Loucy (cell line): ENCODE data around the gene CFAP65.

Experiments
- H2AFZ ChIP-seq: fragments of 200-600 bp; sonication (generic); 2 replicates; pipeline ENCODE4 v1.6.0; 2016; ENCODE audit warnings: antibody characterized with exemption, mild to moderate bottlenecking, low read length, moderate library complexity
- H3F3A ChIP-seq: fragments of 200-600 bp; 2 replicates; pipeline ENCODE4 v1.6.0; 2016; ENCODE audit warnings: antibody characterized with exemption, low read depth, mild to moderate bottlenecking
- H3K27me3 ChIP-seq: fragments of 200-600 bp; sonication (generic); 2 replicates; pipeline ENCODE4 v1.6.1; 2014; ENCODE audit warnings: low read length, mild to moderate bottlenecking; ENCODE audit not compliant: insufficient read depth, poor library complexity, severe bottlenecking
- H3K36me3 ChIP-seq: fragments of 200-600 bp; sonication (generic); 2 replicates; pipeline ENCODE4 v1.6.1; 2016; ENCODE audit warnings: low read length; ENCODE audit not compliant: insufficient read depth
- H3K4me1 ChIP-seq: fragments of 200-600 bp; sonication (generic); 2 replicates; pipeline ENCODE4 v1.5.1; 2014; ENCODE audit warnings: low read length, mild to moderate bottlenecking; ENCODE audit not compliant: insufficient read depth, poor library complexity, severe bottlenecking
- H3K4me2 ChIP-seq: fragments of 200-600 bp; sonication (generic); 2 replicates; pipeline ENCODE4 v1.6.0; 2014; ENCODE audit warnings: antibody characterized with exemption, low read length, low read depth, mild to moderate bottlenecking; ENCODE audit not compliant: poor library complexity, severe bottlenecking
- H3K4me3 ChIP-seq: fragments of 200-600 bp; sonication (generic); 2 replicates; pipeline ENCODE4 v1.5.1; 2014; ENCODE audit warnings: low read length, mild to moderate bottlenecking, mixed read lengths; ENCODE audit not compliant: poor library complexity, severe bottlenecking
- H3K79me2 ChIP-seq: fragments of 200-600 bp; sonication (generic); 2 replicates; pipeline ENCODE4 v1.6.1; 2014; ENCODE audit warnings: low read length; ENCODE audit not compliant: insufficient read depth
- H3K9ac ChIP-seq: fragments of 200-600 bp; sonication (generic); 2 replicates; pipeline ENCODE4 v1.6.0; 2014; ENCODE audit warnings: mild to moderate bottlenecking, low read depth, low read length, moderate library complexity; ENCODE audit not compliant: poor library complexity, severe bottlenecking
- H3K9me2 ChIP-seq: fragments of 200-600 bp; sonication (generic); replicated peaks from 2 replicates; pipeline ENCODE4 v1.6.1; 2016; ENCODE audit warnings: low read depth, low read length, mixed read lengths
- H3K9me3 ChIP-seq: fragments of 200-600 bp; sonication (generic); 2 replicates; pipeline ENCODE4 v1.6.1; 2014; ENCODE audit warnings: mild to moderate bottlenecking, antibody characterized with exemption, low read length, low read depth; ENCODE audit not compliant: insufficient read depth
- H4K20me1 ChIP-seq: fragments of 200-600 bp; sonication (generic); 2 replicates; pipeline ENCODE4 v1.6.0; 2014; ENCODE audit warnings: antibody characterized with exemption, low read length, mild to moderate bottlenecking; ENCODE audit not compliant: insufficient read depth, poor library complexity, severe bottlenecking
- EZH2phosphoT487 ChIP-seq: fragments of 200-600 bp; IDR thresholded peaks from 2 replicates; pipeline ENCODE4 v1.6.1; 2018; ENCODE audit warnings: antibody characterized with exemption, mild to moderate bottlenecking, moderate library complexity, borderline replicate concordance
- TF ChIP-seq, protein P1 (sequence below): fragments of 200-600 bp; sonication (generic); conservative IDR thresholded peaks from 2 replicates; pipeline ENCODE4 v1.5.1; 2014; ENCODE audit warnings: mild to moderate bottlenecking, antibody characterized with exemption, low read length

The CFAP65 gene

DNA sequence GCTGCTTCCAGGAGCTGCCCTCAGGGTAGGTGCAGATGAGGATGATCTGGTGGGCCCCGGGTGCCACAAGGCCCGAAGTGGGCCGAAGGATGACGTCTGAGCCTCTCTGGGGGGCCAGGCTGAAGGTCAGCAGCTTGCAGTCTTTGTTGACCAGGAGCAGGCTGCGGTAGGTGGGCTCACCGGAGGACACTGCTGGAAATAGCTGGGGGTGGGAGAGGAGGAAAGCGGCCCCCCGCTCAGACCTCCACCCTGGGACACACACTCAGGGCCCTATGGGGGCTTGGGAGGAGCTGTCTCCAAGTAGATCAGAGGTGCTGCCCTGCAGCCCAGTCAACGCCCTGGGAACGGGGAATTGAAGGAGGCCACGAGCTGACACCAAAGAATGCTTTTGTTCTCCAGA is 17.3 kb downstream of the CFAP65 start:
- Histone ChIP-seq H3K9me3 (no peaks in the 10 kb centered on the region), H3K4me3 (no peak overlapping the region), H3F3A (no peaks in the 10 kb centered on the region), H3K9me2 (no peaks in the 10 kb centered on the region), H2AFZ (no peak overlapping the region), H3K79me2 (no peaks in the 10 kb centered on the region), H3K4me1 (no peaks in the 10 kb centered on the region), H3K36me3 (no peaks in the 10 kb centered on the region), H3K9ac (no peak overlapping the region), H3K27me3 (no peaks in the 10 kb centered on the region), H4K20me1 (no peaks in the 10 kb centered on the region), H3K4me2 (no peak overlapping the region)
- TF ChIP-seq EZH2phosphoT487 = no peak
- TF ChIP-seq, protein P1, sequence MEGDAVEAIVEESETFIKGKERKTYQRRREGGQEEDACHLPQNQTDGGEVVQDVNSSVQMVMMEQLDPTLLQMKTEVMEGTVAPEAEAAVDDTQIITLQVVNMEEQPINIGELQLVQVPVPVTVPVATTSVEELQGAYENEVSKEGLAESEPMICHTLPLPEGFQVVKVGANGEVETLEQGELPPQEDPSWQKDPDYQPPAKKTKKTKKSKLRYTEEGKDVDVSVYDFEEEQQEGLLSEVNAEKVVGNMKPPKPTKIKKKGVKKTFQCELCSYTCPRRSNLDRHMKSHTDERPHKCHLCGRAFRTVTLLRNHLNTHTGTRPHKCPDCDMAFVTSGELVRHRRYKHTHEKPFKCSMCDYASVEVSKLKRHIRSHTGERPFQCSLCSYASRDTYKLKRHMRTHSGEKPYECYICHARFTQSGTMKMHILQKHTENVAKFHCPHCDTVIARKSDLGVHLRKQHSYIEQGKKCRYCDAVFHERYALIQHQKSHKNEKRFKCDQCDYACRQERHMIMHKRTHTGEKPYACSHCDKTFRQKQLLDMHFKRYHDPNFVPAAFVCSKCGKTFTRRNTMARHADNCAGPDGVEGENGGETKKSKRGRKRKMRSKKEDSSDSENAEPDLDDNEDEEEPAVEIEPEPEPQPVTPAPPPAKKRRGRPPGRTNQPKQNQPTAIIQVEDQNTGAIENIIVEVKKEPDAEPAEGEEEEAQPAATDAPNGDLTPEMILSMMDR = no peak

DNA sequence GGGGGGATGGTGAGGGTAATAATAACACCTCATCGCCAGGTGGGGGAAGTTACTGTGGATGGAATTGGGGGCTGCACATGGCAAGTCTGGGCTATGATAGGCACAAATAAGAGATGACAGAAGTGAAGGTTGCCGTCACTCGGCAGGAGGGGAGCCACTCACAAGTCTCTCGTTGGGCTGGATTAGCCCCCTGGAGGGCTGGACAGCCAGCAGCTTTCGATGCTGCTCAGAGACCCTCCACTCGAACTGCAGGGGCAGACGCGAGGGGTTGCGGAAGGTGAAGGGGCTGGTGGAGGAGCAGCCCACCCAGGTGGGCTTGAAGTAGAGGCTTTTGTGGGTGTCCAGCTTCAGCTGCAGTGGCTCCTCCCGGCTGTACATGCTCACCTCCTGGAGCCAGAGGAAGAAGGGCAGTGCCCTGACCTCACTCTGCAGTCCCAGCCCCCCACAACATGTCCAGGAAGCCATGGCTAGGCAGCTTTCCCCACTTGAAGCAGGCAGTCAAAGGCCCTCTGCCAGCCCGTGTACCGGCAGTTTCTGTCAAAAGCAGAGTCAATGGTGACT is 18.2 kb downstream of the CFAP65 start:
- H3K4me1 ChIP-seq = no peaks in the 10 kb centered on the region
- H3K4me3 ChIP-seq = no peak overlapping the region
- no peaks in the 10 kb centered on the region for H3K27me3 ChIP-seq
- H3F3A ChIP-seq = no peaks in the 10 kb centered on the region
- no peak overlapping the region for H3K9ac ChIP-seq
- no peaks in the 10 kb centered on the region for H4K20me1 ChIP-seq
- no peaks in the 10 kb centered on the region for H3K79me2 ChIP-seq
- no peaks in the 10 kb centered on the region for H3K36me3 ChIP-seq
- H3K9me2 ChIP-seq = no peaks in the 10 kb centered on the region
- H3K4me2 ChIP-seq = no peak overlapping the region
- H2AFZ ChIP-seq = no peak overlapping the region
- TF ChIP-seq EZH2phosphoT487 = no peak
- TF ChIP-seq, protein P1 = no peak
- H3K9me3 ChIP-seq = no peaks in the 10 kb centered on the region

DNA sequence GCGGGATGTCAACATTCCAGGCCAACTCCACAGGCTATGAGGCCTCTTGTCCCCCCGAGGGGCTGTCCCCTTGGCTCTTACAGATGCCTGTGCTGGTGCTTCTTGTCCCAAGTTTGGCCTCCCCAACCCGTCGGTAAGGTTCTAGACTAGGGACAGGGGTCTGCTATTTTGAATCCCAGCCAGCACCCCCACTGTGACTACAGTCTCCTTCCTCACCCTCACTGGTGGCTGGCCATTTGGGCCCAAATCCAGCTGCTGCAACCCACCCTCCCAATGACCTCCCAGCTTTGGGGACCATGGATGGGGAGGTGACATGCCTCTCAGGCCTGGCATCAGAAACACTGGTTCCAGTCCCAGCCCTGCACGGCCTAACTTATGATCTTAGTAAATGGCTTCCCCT is 18.7 kb downstream of the CFAP65 start:
- no peak overlapping the region for H3K4me2 ChIP-seq
- H3F3A ChIP-seq = no peaks in the 10 kb centered on the region
- H3K4me1 ChIP-seq = no peaks in the 10 kb centered on the region
- H3K9ac ChIP-seq = no peak overlapping the region
- no peaks in the 10 kb centered on the region for H3K79me2 ChIP-seq
- no peak overlapping the region for H3K4me3 ChIP-seq
- H3K27me3 ChIP-seq = no peaks in the 10 kb centered on the region
- H4K20me1 ChIP-seq = no peaks in the 10 kb centered on the region
- H3K9me2 ChIP-seq = no peaks in the 10 kb centered on the region
- no peaks in the 10 kb centered on the region for H3K36me3 ChIP-seq
- TF ChIP-seq, protein P1 = no peak
- TF ChIP-seq EZH2phosphoT487 = no peak
- no peaks in the 10 kb centered on the region for H3K9me3 ChIP-seq
- no peak overlapping the region for H2AFZ ChIP-seq
